BE2C (cell line): ENCODE measurements around the gene EXTL2.
"Not testable (repeated sequence)": the region's sequence is repeated elsewhere in the genome, so short reads cannot be mapped to it uniquely, and the experiment has no call there.

Source experiments
- DNase-seq: peaks from one replicate; pipeline ENCODE4 v3.0.0-alpha.2; 2020
- H3K27me3 ChIP-seq: fragments of 250-450 bp; sonication (Bioruptor Pico); 2 replicates; pipeline ENCODE4 v1.5.1; 2020; ENCODE audit warnings: mild to moderate bottlenecking
- H3K36me3 ChIP-seq: fragments of 250-450 bp; sonication (Bioruptor Pico); 2 replicates; pipeline ENCODE4 v1.5.1; 2020; ENCODE audit warnings: mild to moderate bottlenecking
- H3K4me1 ChIP-seq: fragments of 250-450 bp; sonication (Bioruptor Pico); 2 replicates; pipeline ENCODE4 v1.5.1; 2020
- H3K4me3 ChIP-seq: 2 replicates; pipeline ENCODE4 v1.5.1; 2011; ENCODE audit warnings: low read depth, low read length
- H3K9me3 ChIP-seq: fragments of 250-450 bp; sonication (Bioruptor Pico); 2 replicates; pipeline ENCODE4 v1.5.1; 2020
- CTCF ChIP-seq: IDR thresholded peaks from 2 replicates; pipeline ENCODE4 v1.5.1; 2012; ENCODE audit warnings: mild to moderate bottlenecking, low read depth, low read length

The EXTL2 gene

GRCh38 chr1:100835866-100836842 is 58.5 kb downstream of the EXTL2 start:
- TF ChIP-seq CTCF, result no peak
- H3K36me3 ChIP-seq, result no peaks in the 10 kb centered on the region
- H3K27me3 ChIP-seq, result no peaks in the 10 kb centered on the region; the same call in 1 of the 2 replicates
- H3K4me1 ChIP-seq, result no peaks in the 10 kb centered on the region
- no peak for DNase-seq
- no peaks in the 10 kb centered on the region for H3K9me3 ChIP-seq
- H3K4me3 ChIP-seq, result no peak overlapping the region

GRCh38 chr1:100834777-100835660 is 59.6 kb downstream of the EXTL2 start:
- H3K27me3 ChIP-seq, result no peaks in the 10 kb centered on the region; the same call in 1 of the 2 replicates
- DNase-seq, result no peak

GRCh38 chr1:100832694-100833428 is 61.8 kb downstream of the EXTL2 start:
- no peak for TF ChIP-seq CTCF
- H3K4me3 ChIP-seq, result no peak overlapping the region
- H3K27me3 ChIP-seq, result peaks cover 4% of the 10 kb centered on the region
- no peaks in the 10 kb centered on the region for H3K4me1 ChIP-seq
- H3K36me3 ChIP-seq, result no peaks in the 10 kb centered on the region
- DNase-seq, result no peak
- H3K9me3 ChIP-seq, result no peaks in the 10 kb centered on the region

More at GRCh38 chr1:100834777-100835660, 59.6 kb downstream of the EXTL2 start:
- H3K9me3 ChIP-seq, result no peaks in the 10 kb centered on the region
- no peaks in the 10 kb centered on the region for H3K36me3 ChIP-seq
- TF ChIP-seq CTCF, result peak; percentile 73
- H3K4me3 ChIP-seq, result no peak overlapping the region
- no peaks in the 10 kb centered on the region for H3K4me1 ChIP-seq

GRCh38 chr1:100825666-100826065 is 69.0 kb downstream of the EXTL2 start:
- H3K4me3 ChIP-seq, DNase-seq, H3K36me3 ChIP-seq: not testable (repeated sequence)

More at GRCh38 chr1:100825666-100826065, 69.0 kb downstream of the EXTL2 start:
- H3K4me1 ChIP-seq, H3K9me3 ChIP-seq, H3K27me3 ChIP-seq: not testable (repeated sequence)
